ENCODE results near the gene RNF4. TPM values are rescaled to one million over a fixed set of nuclear protein-coding genes. Genes with fewer than 3 reads are reported as not detected.

The RNF4 gene
- 61.2 and 75.5 TPM in 2 replicates for total RNA-seq

GRCh38 chr4:2468456-2469191, at the start of gene RNF4:
Gene RNF4, plus strand, starts transcription at chr4:2469106. Its CDS starts 21,388 bp downstream, at chr4:2490494.

GRCh38 chr4:2536193-2537010, 67.5 kb downstream of the RNF4 start, which contains the start of gene FAM193A:
Gene FAM193A, plus strand, starts transcription at chr4:2536647. Its CDS starts 269 bp downstream, at chr4:2536916.

Other genes with a start within 250 kb of the RNF4 start
- 4.2 and 12.6 TPM in 2 replicates for gene HAUS3, start 227.0 kb upstream of the RNF4 start, total RNA-seq
- gene POLN, start 227.0 kb upstream of the RNF4 start, total RNA-seq, result 2.5 and 3.1 TPM in 2 replicates
- 94.5 and 106 TPM in 2 replicates for gene MXD4, start 207.0 kb upstream of the RNF4 start, total RNA-seq
- gene ZFYVE28, start 50.5 kb upstream of the RNF4 start, total RNA-seq, result 4.5 and 4.8 TPM in 2 replicates
- not detected in 2 replicates for gene CFAP99, start 50.2 kb upstream of the RNF4 start, total RNA-seq
- gene FAM193A, start 67.5 kb downstream of the RNF4 start, total RNA-seq, result 16.2 and 17.6 TPM in 2 replicates

Data from cardiac ventricle fibroblast (primary cell).